Ascending aorta (tissue), 2 donors: ENCODE data around the gene COLEC11. TPM values are rescaled to one million over a fixed set of nuclear protein-coding genes. Genes with fewer than 3 reads are reported as not detected.
A peak's percentile ranks its signal among the peaks of the same experiment; 100 is the strongest.

Experiments used
- DNase-seq, 2 donors: peaks; one replicate each; pipeline ENCODE4 v3.0.0-alpha.2; 2019; ENCODE audit warnings: low spot score in 2 of 2
- H3K27ac ChIP-seq, 2 donors: fragments of 200-600 bp; sonication (generic); one replicate each; pipeline ENCODE4 v1.5.1; 2016 to 2017; ENCODE audit warnings: mild to moderate bottlenecking in 1 of 2
- H3K27me3 ChIP-seq: fragments of 200-600 bp; sonication (generic); one replicate; pipeline ENCODE4 v1.5.1; 2017
- H3K36me3 ChIP-seq, 2 donors: fragments of 200-600 bp; sonication (generic); one replicate each; pipeline ENCODE4 v1.5.1; 2016
- H3K4me1 ChIP-seq, 2 donors: fragments of 200-600 bp; sonication (generic); one replicate each; pipeline ENCODE4 v1.5.1; 2016 to 2017; ENCODE audit warnings: mild to moderate bottlenecking in 1 of 2
- H3K4me3 ChIP-seq, 2 donors: fragments of 200-600 bp; sonication (generic); one replicate each; pipeline ENCODE4 v1.5.1; 2016 to 2017; ENCODE audit warnings: mild to moderate bottlenecking in 1 of 2
- H3K9me3 ChIP-seq, 2 donors: fragments of 200-600 bp; sonication (generic); one replicate each; pipeline ENCODE4 v1.5.1; 2016
- CTCF ChIP-seq, 3 experiments: fragments of 200-600 bp in 2 of 3; fragments of 450-650 bp in 1 of 3; sonication (generic) in 2 of 3; IDR thresholded peaks; one replicate each; pipeline ENCODE4 v1.5.1; 2016 to 2019; ENCODE audit warnings: antibody characterized with exemption in 3 of 3, mild to moderate bottlenecking in 1 of 3, moderate library complexity in 1 of 3
- intact Hi-C: fragments of 100-400 bp; cut with DNase I; formaldehyde crosslinking; loops from one replicate; pipeline ENCODE4 v1.15.1; 2023
- total RNA-seq: library from RNA; depleted of rRNA; stranded (reverse); fragments of >200 nt; gene quantifications from one replicate; pipeline ENCODE4 v1.1.0, GENCODE V29; 2016

Gene COLEC11
- total RNA-seq, 1 donor from 2014 or later: 0.75 TPM

- H3K36me3 ChIP-seq: peaks cover 49 to 65% of the 10 kb centered on the region in 2 donors
- intact Hi-C loops: no loop called here
Measured at GRCh38 chr2:3581367-3582262, 13.3 kb upstream of the COLEC11 start.

GRCh38 chr2:3584076-3584475 lies 10.8 kb upstream of the COLEC11 start:
- Histone ChIP-seq H3K4me1 (no peaks in the 10 kb centered on the region), H3K36me3 (peaks cover 30 to 41% of the 10 kb centered on the region in 2 donors), H3K27me3 (no peaks in the 10 kb centered on the region), H3K27ac (peak overlapping the region in 1 of 2 donors; percentile 66), H3K4me3 (no peak overlapping the region), H3K9me3 (no peaks in the 10 kb centered on the region)
- no peak for DNase-seq
- intact Hi-C loops: no loop called here
- no peak for TF ChIP-seq CTCF (IDR thresholded peaks at IDR 0.05)

More at GRCh38 chr2:3581367-3582262, 13.3 kb upstream of the COLEC11 start:
- Histone ChIP-seq H3K27ac (no peak overlapping the region), H3K4me1 (peaks cover 0 to 3% of the 10 kb centered on the region in 2 donors), H3K9me3 (no peaks in the 10 kb centered on the region), H3K4me3 (no peak overlapping the region), H3K27me3 (no peaks in the 10 kb centered on the region)
- no peak for DNase-seq
- TF ChIP-seq CTCF (IDR thresholded peaks at IDR 0.05): no peak

- no peak for TF ChIP-seq CTCF (IDR thresholded peaks at IDR 0.05)
- DNase-seq: no peak
- H3K4me1 ChIP-seq: no peaks in the 10 kb centered on the region
- H3K36me3 ChIP-seq: peaks cover 27 to 35% of the 10 kb centered on the region in 2 donors
- no peaks in the 10 kb centered on the region for H3K27me3 ChIP-seq
- H3K9me3 ChIP-seq: no peaks in the 10 kb centered on the region
- intact Hi-C loops: no loop called here
- H3K4me3 ChIP-seq: no peak overlapping the region
- peak overlapping the region; percentile 63 to 66 for H3K27ac ChIP-seq
Measured at GRCh38 chr2:3584608-3585260, 10.2 kb upstream of the COLEC11 start.

- H3K36me3 ChIP-seq: peaks cover 22 to 27% of the 10 kb centered on the region in 2 donors
- DNase-seq: no peak
- intact Hi-C loops: no loop called here
Measured at GRCh38 chr2:3585261-3586109, 9.4 kb upstream of the COLEC11 start.

More at GRCh38 chr2:3585261-3586109, 9.4 kb upstream of the COLEC11 start:
- no peak for TF ChIP-seq CTCF (IDR thresholded peaks at IDR 0.05)
- peak overlapping the region; percentile 63 to 66 for H3K27ac ChIP-seq
- H3K4me1 ChIP-seq: no peaks in the 10 kb centered on the region
- H3K27me3 ChIP-seq: no peaks in the 10 kb centered on the region
- H3K9me3 ChIP-seq: no peaks in the 10 kb centered on the region
- no peak overlapping the region for H3K4me3 ChIP-seq
